Smooth muscle cell (in vitro differentiated cells): ENCODE data around the gene HSD17B4. TPM values are rescaled to one million over a fixed set of nuclear protein-coding genes. Genes with fewer than 3 reads are reported as not detected.
"Not testable (repeated sequence)": the region's sequence is repeated elsewhere in the genome, so short reads cannot be mapped to it uniquely, and the experiment has no call there.

Experiments
- DNase-seq: peaks from one replicate; lab custom pipeline; 2025; ENCODE audit not compliant: unreplicated experiment; lab: John Stamatoyannopoulos, UW
- H2AFZ ChIP-seq: fragments of 200-600 bp; sonication (generic); 2 replicates; pipeline ENCODE4 v1.6.0; 2016; ENCODE audit warnings: antibody characterized with exemption, low read depth, mild to moderate bottlenecking
- H3F3A ChIP-seq: fragments of 200-600 bp; sonication (generic); 2 replicates; pipeline ENCODE4 v1.6.0; 2017; ENCODE audit warnings: antibody characterized with exemption, low read depth
- H3K27ac ChIP-seq: fragments of 200-600 bp; sonication (generic); 2 replicates; pipeline ENCODE4 v1.5.1; 2016; ENCODE audit warnings: low read depth, mild to moderate bottlenecking
- H3K27me3 ChIP-seq: fragments of 200-600 bp; sonication (generic); 2 replicates; pipeline ENCODE4 v1.6.1; 2016; ENCODE audit warnings: low read depth, mild to moderate bottlenecking
- H3K36me3 ChIP-seq: fragments of 200-600 bp; sonication (generic); 2 replicates; pipeline ENCODE4 v1.5.1; 2016; ENCODE audit warnings: low read depth
- H3K4me1 ChIP-seq: fragments of 200-600 bp; sonication (generic); 2 replicates; pipeline ENCODE4 v1.5.1; 2016; ENCODE audit warnings: low read depth
- H3K4me2 ChIP-seq: fragments of 200-600 bp; sonication (generic); 2 replicates; pipeline ENCODE4 v1.6.0; 2016; ENCODE audit warnings: mild to moderate bottlenecking
- H3K4me3 ChIP-seq: fragments of 200-600 bp; sonication (generic); 2 replicates; pipeline ENCODE4 v1.5.1; 2016; ENCODE audit warnings: mild to moderate bottlenecking
- H3K79me2 ChIP-seq: fragments of 200-600 bp; sonication (generic); 2 replicates; pipeline ENCODE4 v1.6.0; 2016; ENCODE audit warnings: low read depth, mild to moderate bottlenecking
- H3K9ac ChIP-seq: fragments of 200-600 bp; sonication (generic); 2 replicates; pipeline ENCODE4 v1.6.0; 2016; ENCODE audit warnings: low read depth
- H3K9me3 ChIP-seq: fragments of 200-600 bp; sonication (generic); replicated peaks from 2 replicates; pipeline ENCODE4 v1.5.1; 2016; ENCODE audit warnings: low read depth
- H4K20me1 ChIP-seq: fragments of 200-600 bp; sonication (generic); 2 replicates; pipeline ENCODE4 v1.6.0; 2016; ENCODE audit warnings: low read depth
- WGBS: methylation state at CpG from one replicate; pipeline ENCODE4 v1.1.7; 2016; ENCODE audit warnings: low lambda C conversion rate; 5-methylcytosine and 5-hydroxymethylcytosine counted together
- polyA plus RNA-seq: library from polyadenylated mRNA; unstranded; fragments of >200 nt; fragmentation: Nextera tagmentation; extraction: Ambion mirVana; gene quantifications from 2 replicates; pipeline ENCODE4 v1.2.1, GENCODE V29; 2016
- total RNA-seq: library from RNA; depleted of rRNA; stranded (reverse); fragments of >200 nt; gene quantifications from 2 replicates; pipeline ENCODE4 v1.2.3, GENCODE V29; 2014
- TF ChIP-seq, protein P1 (sequence below): fragments of 200-600 bp; sonication (generic); IDR thresholded peaks from 2 replicates; pipeline ENCODE4 v1.5.1; 2017; ENCODE audit warnings: borderline replicate concordance, mild to moderate bottlenecking, antibody characterized with exemption; ENCODE audit not compliant: insufficient read depth, poor library complexity, severe bottlenecking

Gene HSD17B4
- total and polyA plus RNA-seq, 2 experiments from 2014 or later, result 64.5 to 116 TPM

- H3K79me2 ChIP-seq, result no peaks in the 10 kb centered on the region
- no peaks in the 10 kb centered on the region for H4K20me1 ChIP-seq
- H3K27me3 ChIP-seq, result no peaks in the 10 kb centered on the region
- H2AFZ ChIP-seq, result no peak overlapping the region
- no peak for DNase-seq
- no peak overlapping the region for H3K4me2 ChIP-seq
- H3K4me3 ChIP-seq, result no peak overlapping the region
- no peaks in the 10 kb centered on the region for H3K36me3 ChIP-seq
- H3K9me3 ChIP-seq, result no peaks in the 10 kb centered on the region
- H3F3A ChIP-seq, result no peaks in the 10 kb centered on the region
- TF ChIP-seq, protein P1, sequence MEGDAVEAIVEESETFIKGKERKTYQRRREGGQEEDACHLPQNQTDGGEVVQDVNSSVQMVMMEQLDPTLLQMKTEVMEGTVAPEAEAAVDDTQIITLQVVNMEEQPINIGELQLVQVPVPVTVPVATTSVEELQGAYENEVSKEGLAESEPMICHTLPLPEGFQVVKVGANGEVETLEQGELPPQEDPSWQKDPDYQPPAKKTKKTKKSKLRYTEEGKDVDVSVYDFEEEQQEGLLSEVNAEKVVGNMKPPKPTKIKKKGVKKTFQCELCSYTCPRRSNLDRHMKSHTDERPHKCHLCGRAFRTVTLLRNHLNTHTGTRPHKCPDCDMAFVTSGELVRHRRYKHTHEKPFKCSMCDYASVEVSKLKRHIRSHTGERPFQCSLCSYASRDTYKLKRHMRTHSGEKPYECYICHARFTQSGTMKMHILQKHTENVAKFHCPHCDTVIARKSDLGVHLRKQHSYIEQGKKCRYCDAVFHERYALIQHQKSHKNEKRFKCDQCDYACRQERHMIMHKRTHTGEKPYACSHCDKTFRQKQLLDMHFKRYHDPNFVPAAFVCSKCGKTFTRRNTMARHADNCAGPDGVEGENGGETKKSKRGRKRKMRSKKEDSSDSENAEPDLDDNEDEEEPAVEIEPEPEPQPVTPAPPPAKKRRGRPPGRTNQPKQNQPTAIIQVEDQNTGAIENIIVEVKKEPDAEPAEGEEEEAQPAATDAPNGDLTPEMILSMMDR, result no peak
- H3K4me1 ChIP-seq, result no peaks in the 10 kb centered on the region
- no peak overlapping the region for H3K27ac ChIP-seq
- H3K9ac ChIP-seq, result no peak overlapping the region
- 93% methylated on average over 2 of the region's 2 CpGs for WGBS
These were observed 25.2 kb upstream of the HSD17B4 start for GRCh38 chr5:119427060-119427459.

DNA sequence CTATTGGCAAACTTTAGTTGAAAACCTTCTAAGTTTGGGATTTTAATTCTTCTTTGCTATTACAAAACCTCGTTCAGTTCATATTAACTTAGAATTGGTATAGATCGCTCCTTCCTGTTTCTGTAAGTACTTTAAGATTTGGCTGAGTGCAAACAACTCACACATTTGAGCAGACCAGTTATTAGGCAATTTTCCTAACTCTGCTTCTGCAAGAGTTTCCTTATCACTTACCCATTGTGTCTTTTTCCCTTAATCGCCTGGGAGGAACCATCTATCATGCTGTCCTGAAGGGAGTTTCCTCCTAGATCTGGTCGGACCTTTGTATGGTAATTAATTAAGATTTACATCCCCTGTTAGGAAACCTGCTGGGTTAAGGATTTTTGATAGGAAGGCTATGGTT lies 24.7 kb upstream of the HSD17B4 start:
- not testable (repeated sequence) for H3K27ac ChIP-seq
- 73% methylated on average over 4 of the region's 4 CpGs for WGBS

DNA sequence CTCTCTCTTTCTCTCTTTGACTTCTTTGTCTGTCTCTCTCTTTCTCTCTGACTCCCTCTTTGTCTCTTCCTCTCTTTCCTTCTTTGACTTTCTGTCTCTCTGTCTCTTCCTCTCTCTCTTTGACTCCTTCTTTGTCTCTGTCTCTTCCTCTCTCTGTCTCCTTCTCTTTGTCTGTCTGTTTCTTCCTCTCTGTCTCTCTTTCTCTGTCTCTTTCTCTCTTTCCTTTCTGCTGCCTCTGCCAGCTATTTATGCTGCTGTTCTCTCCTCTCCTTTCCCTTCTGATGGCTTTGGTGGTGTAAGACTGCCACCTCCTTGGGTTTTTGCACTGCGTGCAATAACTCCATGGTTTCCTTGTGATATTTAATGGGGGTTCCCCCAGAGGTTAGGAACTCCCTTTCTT lies 24.1 kb upstream of the HSD17B4 start:
- H3K4me3 ChIP-seq, H3K9me3 ChIP-seq, H3K4me2 ChIP-seq, H3K79me2 ChIP-seq, H3K27me3 ChIP-seq, H3K4me1 ChIP-seq, H3K36me3 ChIP-seq, H3K27ac ChIP-seq, H3K9ac ChIP-seq, H4K20me1 ChIP-seq, DNase-seq, H2AFZ ChIP-seq, H3F3A ChIP-seq: not testable (repeated sequence)
- 73% methylated on average over 1 of the region's 1 CpG for WGBS

More for the DNA sequence above, 24.7 kb upstream of the HSD17B4 start:
- H3K36me3 ChIP-seq, H3K9me3 ChIP-seq, H3K27me3 ChIP-seq, H4K20me1 ChIP-seq, H3K79me2 ChIP-seq, H2AFZ ChIP-seq, H3K9ac ChIP-seq, H3K4me3 ChIP-seq, H3F3A ChIP-seq, H3K4me2 ChIP-seq, H3K4me1 ChIP-seq, DNase-seq: not testable (repeated sequence)

DNA sequence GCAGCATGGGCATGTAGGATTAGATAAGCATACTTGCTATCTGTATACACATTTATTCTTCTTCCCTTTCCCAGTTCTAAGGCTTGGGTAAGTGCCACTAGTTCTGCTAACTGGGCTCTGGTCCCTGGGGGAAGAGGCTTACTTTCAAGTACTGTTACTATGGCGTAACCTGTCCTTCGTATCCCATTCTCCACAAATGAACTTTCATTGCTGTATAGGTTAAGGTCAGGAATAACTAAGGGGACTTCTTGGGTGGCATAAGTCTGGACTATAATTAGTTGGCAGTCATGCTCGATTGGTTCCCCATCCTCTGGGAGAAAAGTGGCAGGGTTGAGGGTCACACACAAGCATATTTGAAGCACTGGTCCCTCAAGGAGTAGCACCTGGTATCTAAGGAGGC lies 23.7 kb upstream of the HSD17B4 start:
- not testable (repeated sequence) for DNase-seq, H3K4me1 ChIP-seq, H3K9me3 ChIP-seq, H3F3A ChIP-seq, H3K27me3 ChIP-seq, H3K4me3 ChIP-seq, H3K4me2 ChIP-seq, H4K20me1 ChIP-seq, H3K27ac ChIP-seq, H3K79me2 ChIP-seq, H2AFZ ChIP-seq, H3K36me3 ChIP-seq, H3K9ac ChIP-seq
- 83% methylated on average over 3 of the region's 3 CpGs for WGBS

DNA sequence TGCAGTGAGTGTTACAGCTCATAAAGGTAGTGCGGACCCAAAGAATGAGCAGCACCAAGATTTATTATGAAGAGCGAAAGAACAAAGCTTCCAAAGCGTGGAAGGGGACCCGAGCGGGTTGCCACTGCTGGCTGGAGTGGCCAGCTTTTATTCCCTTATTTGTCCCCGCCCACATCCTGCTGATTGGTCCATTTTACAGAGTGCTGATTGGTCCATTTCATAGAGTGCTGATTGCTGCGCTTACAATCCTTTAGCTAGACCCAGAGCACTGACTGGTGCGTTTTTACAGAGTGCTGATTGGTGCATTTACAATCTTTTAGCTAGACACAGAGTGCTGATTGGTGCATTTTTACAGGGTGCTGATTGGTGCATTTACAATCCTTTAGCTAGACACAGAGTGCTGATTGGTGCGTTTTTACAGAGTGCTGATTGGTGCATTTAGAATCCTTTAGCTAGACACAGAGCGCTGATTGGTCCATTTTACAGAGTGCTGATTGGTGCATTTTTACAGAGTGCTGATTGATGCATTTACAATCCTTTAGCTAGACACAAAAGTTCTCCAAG lies 19.5 kb upstream of the HSD17B4 start:
- H3F3A ChIP-seq, H3K4me2 ChIP-seq, H3K9me3 ChIP-seq, H2AFZ ChIP-seq, H3K79me2 ChIP-seq, H4K20me1 ChIP-seq, H3K27me3 ChIP-seq, H3K4me3 ChIP-seq, H3K36me3 ChIP-seq, DNase-seq, H3K9ac ChIP-seq, H3K4me1 ChIP-seq, H3K27ac ChIP-seq: not testable (repeated sequence)
- 90% methylated on average over 10 of the region's 10 CpGs for WGBS
